GM12872 (cell line): ENCODE results near the gene KIZ.

Experiments
- TF ChIP-seq, protein P1 (sequence below): IDR thresholded peaks from 3 replicates; pipeline ENCODE4 v1.5.1; 2011; ENCODE audit warnings: low read depth, mild to moderate bottlenecking, low read length, moderate library complexity; ENCODE audit not compliant: insufficient read depth

Gene KIZ

DNA sequence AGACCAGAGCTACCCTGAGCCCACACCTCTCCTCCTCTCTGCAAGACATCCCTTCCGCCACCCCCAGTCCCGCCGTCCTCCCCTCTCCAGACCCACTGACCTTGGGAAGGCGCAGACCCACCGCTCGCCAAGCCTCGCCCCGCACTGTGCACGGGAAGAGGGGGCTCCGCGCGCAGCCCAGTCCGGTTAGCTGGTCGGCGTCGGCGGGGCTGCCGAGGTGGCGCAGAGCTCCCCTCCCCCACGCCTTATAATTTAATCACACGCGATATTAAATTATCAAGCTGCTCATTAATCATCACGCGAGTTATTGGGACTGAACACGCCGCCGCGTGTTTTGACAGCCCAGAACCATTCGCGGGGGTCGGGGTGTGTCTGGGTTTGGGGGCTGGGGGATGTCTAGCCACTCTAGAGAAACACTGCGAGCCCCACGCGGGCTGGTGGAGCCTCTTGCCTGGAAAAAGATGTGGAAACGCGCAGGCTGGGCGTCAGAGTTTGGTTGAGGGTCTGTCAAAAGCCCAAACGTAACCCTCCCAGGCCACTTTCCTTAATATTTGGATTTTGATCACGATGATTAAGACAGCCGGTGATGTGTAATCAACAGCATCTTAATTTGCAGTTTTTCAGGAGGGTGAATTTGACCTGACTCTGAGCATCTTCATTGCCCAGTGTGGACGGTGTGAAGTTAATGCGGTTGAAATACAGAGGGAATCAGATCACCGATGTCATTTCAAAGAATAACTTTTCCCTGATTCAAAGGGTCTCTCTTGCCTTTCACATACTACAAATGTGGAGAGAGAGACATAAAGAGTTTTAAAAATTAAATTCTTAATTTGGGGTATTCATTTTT lies 19.5 kb upstream of the KIZ start, which contains the start of gene LINC00237:
LINC00237 (minus strand) TSS at position 188 of the 847 bp plus-strand sequence.
- TF ChIP-seq, protein P1, sequence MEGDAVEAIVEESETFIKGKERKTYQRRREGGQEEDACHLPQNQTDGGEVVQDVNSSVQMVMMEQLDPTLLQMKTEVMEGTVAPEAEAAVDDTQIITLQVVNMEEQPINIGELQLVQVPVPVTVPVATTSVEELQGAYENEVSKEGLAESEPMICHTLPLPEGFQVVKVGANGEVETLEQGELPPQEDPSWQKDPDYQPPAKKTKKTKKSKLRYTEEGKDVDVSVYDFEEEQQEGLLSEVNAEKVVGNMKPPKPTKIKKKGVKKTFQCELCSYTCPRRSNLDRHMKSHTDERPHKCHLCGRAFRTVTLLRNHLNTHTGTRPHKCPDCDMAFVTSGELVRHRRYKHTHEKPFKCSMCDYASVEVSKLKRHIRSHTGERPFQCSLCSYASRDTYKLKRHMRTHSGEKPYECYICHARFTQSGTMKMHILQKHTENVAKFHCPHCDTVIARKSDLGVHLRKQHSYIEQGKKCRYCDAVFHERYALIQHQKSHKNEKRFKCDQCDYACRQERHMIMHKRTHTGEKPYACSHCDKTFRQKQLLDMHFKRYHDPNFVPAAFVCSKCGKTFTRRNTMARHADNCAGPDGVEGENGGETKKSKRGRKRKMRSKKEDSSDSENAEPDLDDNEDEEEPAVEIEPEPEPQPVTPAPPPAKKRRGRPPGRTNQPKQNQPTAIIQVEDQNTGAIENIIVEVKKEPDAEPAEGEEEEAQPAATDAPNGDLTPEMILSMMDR: no peak

DNA sequence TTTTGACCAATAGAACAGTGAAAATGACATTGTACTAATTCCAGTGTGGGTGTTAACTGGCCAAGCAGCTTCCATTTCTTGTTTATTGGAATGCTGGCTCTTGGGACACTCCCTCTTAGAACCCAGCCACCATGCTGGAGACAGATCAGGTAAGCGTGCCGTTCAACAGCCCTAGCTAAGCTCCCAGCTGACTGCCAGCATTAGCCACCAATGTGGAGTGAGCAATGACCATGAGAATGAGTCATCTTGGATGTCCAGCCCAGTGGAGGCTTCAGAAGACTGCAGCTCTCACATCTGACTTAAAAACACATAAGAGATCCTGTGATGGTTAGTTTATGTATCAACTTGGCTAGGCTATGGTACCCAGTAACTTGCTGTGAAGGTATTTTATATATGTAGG lies 16.7 kb upstream of the KIZ start:
- TF ChIP-seq, protein P1: no peak

DNA sequence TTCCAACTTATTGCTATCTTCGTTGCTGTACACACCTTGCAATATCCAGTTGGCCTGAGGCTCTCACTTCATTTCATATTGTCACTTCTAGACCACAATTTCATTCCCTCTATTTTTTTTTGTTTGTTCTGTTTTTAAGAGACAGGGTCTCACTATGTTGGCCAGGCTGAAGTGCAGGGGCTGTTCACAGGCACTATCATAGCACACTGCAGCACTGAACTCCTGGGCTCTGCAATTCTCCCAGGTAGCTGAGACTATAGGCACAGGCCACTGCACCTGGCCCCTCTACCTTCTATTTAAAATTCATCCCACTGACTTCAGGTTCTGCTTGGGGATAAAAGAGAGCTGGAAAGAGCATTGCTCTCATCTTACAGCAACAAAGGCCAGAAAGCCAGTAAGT lies 15.1 kb upstream of the KIZ start:
- TF ChIP-seq, protein P1: no peak

DNA sequence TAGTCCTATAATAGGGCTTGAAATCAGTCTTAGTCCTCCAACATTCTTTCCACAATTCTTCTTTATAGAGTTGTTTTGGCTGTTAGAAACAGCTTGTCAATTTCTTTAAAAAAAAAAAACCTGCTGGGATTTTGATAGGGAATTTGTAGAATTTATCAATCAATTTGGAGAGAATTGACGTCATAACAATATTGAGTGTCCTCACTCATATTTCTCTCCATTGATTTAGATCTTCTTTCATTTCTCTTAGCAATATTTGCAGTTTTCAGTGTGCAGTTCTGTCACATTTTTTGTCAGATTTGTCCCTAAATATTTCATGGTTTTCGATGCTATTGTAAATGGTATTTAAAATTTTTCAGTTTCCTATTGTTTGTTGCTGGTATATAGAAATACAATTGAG lies 14.5 kb upstream of the KIZ start:
- TF ChIP-seq, protein P1: no peak

DNA sequence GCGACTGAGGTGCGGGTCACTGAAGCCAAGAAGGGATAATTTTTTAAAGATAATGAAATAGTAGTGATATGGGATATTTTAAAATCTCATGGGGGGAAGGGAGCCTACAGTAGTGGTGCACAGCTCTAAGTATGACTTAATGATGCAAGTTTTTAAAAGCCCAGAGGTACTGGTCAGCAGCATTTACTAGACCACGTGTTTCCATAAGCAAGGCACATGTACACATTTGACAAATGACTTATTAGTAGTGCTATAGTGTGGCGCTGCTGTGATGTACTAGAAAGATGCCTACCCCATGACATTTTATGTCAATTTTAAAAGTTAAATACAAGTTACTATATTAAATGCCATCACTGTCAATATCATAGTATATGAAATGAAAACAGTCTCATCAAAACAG lies 12.2 kb upstream of the KIZ start:
- TF ChIP-seq, protein P1: no peak

- TF ChIP-seq, protein P1: no peak
Measured at GRCh38 chr20:21114584-21114983, 11.3 kb upstream of the KIZ start.

DNA sequence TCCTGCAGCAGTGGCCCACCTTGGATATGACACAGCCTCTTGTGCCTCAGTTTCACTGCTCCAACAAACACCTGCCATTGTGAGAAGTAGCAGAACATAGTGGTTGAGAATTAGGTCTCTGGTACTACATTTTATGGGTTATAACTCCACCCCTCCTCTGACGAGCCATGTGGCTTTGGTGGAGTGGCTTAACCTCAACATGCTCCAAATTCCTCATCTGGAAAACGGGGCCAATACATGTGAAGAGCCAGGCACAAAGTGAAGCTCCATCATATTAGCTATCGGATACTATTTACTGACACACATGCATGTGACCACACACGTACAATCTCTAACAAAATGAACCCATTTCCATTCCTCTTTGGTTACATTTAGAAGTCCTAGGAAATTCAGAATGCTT lies 8.4 kb upstream of the KIZ start:
- TF ChIP-seq, protein P1: no peak
